Measurements from ENCODE around the gene PRTG. TPM values are rescaled to one million over a fixed set of nuclear protein-coding genes. Genes with fewer than 3 reads are reported as not detected.

Gene PRTG
- total and polyA plus RNA-seq, 2 donors (not counting 3 experiments of a cell fraction or from before 2014, with no cell fraction given): 3.4 to 12.4 TPM

DNA sequence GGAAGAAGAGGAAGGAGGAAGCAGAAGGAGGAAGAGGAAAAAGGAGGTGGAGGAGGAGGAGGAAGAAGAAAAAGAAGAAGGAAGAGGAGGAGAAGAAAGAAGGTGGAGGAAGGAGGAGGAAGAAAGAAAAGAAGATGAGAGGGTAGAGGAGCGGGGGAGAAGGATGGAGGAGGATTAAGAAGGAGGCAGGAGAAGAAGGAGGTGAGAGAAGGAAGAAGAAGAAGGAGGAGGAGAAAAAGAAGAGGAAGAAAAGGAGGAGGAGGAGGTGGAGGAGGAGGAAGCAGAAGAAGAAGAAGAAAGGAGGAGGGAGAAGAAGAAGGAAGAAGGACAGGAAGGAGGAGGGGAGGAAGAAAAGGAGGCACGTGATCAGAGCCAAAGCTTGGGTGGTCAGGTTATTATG, 37.3 kb upstream of the PRTG start:
- Histone ChIP-seq H4K20me1 (replicated peaks; ENCODE audit: control insufficient read depth, extremely low read depth, insufficient read depth, low read length) (no peaks in the 10 kb centered on the region), H3K27me3 (ENCODE audit: control insufficient read depth in 2 of 2, insufficient read depth in 2 of 2, low read length in 2 of 2) (peaks cover 2 to 3% of the 10 kb centered on the region in 2 experiments), H3K9ac (replicated peaks; ENCODE audit: extremely low read depth, insufficient read depth, low read length) (no peak overlapping the region), H3K9me1 (replicated peaks; ENCODE audit: control insufficient read depth, extremely low read depth, insufficient read depth, low read length) (no peaks in the 10 kb centered on the region), H2AFZ (ENCODE audit: low read depth, low read length) (no peak overlapping the region), H3K27ac (ENCODE audit: insufficient read depth, low read depth, low read length) (no peak overlapping the region), H3K36me3 (ENCODE audit: control insufficient read depth in 2 of 2, extremely low read depth in 1 of 2, insufficient read depth in 2 of 2, low read length in 2 of 2) (no peaks in the 10 kb centered on the region), H3K4me2 (ENCODE audit: insufficient read depth, low read length) (no peak overlapping the region), H3K4me1 (ENCODE audit: control insufficient read depth, extremely low read depth, insufficient read depth, low read length) (no peaks in the 10 kb centered on the region), H3K9me3 (replicated peaks; ENCODE audit: control insufficient read depth, insufficient read depth, low read length) (no peaks in the 10 kb centered on the region), H3K4me3 (replicated peaks in 1 of 3; ENCODE audit: insufficient read depth in 1 of 3, low read depth in 1 of 3, low read length in 3 of 3) (no peak overlapping the region), H3K79me2 (ENCODE audit: control insufficient read depth, insufficient read depth, low read length) (no peaks in the 10 kb centered on the region)
- dilution Hi-C loops (cut with MboI; ENCODE audit: extremely low pct_ligation_motif_present, low sequenced_read_pairs) (no loop called here), intact Hi-C loops (cut with micrococcal nuclease) (no loop called here)
- no TSS peak for BruUV-seq (replicated peaks)
- DNase-seq (ENCODE audit: low read depth, low spot score) (no peak), FAIRE-seq (no peak)
- no peak for TF ChIP-seq JUN (IDR thresholded peaks at IDR 0.05; ENCODE audit: borderline replicate concordance, insufficient read depth, insufficient read length, low read depth)
- ChIA-PET CTCF (no interaction called here), POLR2A (no interaction called here)

DNA sequence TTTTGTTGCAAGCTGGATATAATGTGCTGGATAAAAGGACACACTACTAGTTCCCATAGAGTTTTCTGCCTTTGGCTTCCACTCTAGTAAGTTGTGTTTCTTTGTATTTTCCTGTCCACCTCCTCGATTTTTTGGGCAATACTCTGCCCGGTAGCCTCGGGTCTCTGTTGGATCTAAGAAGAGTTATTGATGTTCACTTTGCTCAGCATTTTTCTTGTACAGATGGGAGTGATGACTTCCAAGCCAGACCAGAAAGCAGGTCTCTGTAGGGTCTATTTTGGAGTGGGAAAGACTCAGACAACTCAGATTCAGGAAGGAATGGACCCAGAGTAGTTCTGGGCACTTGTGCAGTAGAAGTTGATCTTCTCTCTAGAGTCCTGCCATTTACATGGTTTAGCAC, 36.0 kb upstream of the PRTG start:
- FAIRE-seq: no peak
- no peaks in the 10 kb centered on the region for H3K9me3 ChIP-seq (replicated peaks; ENCODE audit: control insufficient read depth, insufficient read depth, low read length)
- H3K4me3 ChIP-seq (replicated peaks in 1 of 3; ENCODE audit: insufficient read depth in 1 of 3, low read depth in 1 of 3, low read length in 3 of 3): no peak overlapping the region
- no peaks in the 10 kb centered on the region for H3K9me1 ChIP-seq (replicated peaks; ENCODE audit: control insufficient read depth, extremely low read depth, insufficient read depth, low read length)
- no TSS peak for BruUV-seq (replicated peaks)
- no peaks in the 10 kb centered on the region for H4K20me1 ChIP-seq (replicated peaks; ENCODE audit: control insufficient read depth, extremely low read depth, insufficient read depth, low read length)
- H3K4me2 ChIP-seq (ENCODE audit: insufficient read depth, low read length): no peak overlapping the region
- peaks cover 3 to 5% of the 10 kb centered on the region in 2 experiments for H3K27me3 ChIP-seq (ENCODE audit: control insufficient read depth in 2 of 2, insufficient read depth in 2 of 2, low read length in 2 of 2)
- no peak for DNase-seq (ENCODE audit: low read depth, low spot score)
- ChIA-PET POLR2A (no interaction called here), CTCF (interaction anchor here (1.0 kb wide), 1 partner anchor 21 kb away, joined by 3 read pairs; no protein-coding TSS in a partner anchor)
- H3K36me3 ChIP-seq (ENCODE audit: control insufficient read depth in 2 of 2, extremely low read depth in 1 of 2, insufficient read depth in 2 of 2, low read length in 2 of 2): no peaks in the 10 kb centered on the region
- H3K4me1 ChIP-seq (ENCODE audit: control insufficient read depth, extremely low read depth, insufficient read depth, low read length): no peaks in the 10 kb centered on the region
- dilution Hi-C loops (cut with MboI; ENCODE audit: extremely low pct_ligation_motif_present, low sequenced_read_pairs): no loop called here
- no peak overlapping the region for H3K9ac ChIP-seq (replicated peaks; ENCODE audit: extremely low read depth, insufficient read depth, low read length)
- H2AFZ ChIP-seq (ENCODE audit: low read depth, low read length): no peak overlapping the region
- TF ChIP-seq, protein P1, sequence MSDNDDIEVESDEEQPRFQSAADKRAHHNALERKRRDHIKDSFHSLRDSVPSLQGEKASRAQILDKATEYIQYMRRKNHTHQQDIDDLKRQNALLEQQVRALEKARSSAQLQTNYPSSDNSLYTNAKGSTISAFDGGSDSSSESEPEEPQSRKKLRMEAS (IDR thresholded peaks at IDR 0.05; ENCODE audit: insufficient read depth, insufficient read length): no peak
- no peak for TF ChIP-seq POLR2AphosphoS5 (IDR thresholded peaks at IDR 0.05; ENCODE audit: insufficient read depth, low read depth, low read length)
- TF ChIP-seq, protein P2, sequence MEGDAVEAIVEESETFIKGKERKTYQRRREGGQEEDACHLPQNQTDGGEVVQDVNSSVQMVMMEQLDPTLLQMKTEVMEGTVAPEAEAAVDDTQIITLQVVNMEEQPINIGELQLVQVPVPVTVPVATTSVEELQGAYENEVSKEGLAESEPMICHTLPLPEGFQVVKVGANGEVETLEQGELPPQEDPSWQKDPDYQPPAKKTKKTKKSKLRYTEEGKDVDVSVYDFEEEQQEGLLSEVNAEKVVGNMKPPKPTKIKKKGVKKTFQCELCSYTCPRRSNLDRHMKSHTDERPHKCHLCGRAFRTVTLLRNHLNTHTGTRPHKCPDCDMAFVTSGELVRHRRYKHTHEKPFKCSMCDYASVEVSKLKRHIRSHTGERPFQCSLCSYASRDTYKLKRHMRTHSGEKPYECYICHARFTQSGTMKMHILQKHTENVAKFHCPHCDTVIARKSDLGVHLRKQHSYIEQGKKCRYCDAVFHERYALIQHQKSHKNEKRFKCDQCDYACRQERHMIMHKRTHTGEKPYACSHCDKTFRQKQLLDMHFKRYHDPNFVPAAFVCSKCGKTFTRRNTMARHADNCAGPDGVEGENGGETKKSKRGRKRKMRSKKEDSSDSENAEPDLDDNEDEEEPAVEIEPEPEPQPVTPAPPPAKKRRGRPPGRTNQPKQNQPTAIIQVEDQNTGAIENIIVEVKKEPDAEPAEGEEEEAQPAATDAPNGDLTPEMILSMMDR (IDR thresholded peaks at IDR 0.05; ENCODE audit: extremely low read depth in 1 of 2, insufficient read depth in 1 of 2, low read depth in 1 of 2, low read length in 2 of 2): no peak
- no peak for TF ChIP-seq FOS (IDR thresholded peaks at IDR 0.05; ENCODE audit: borderline replicate concordance, insufficient read depth, low read length)
- TF ChIP-seq EZH2 (IDR thresholded peaks at IDR 0.05; ENCODE audit: borderline replicate concordance, low read depth, low read length, severe bottlenecking): no peak
- no peak for TF ChIP-seq JUN (IDR thresholded peaks at IDR 0.05; ENCODE audit: borderline replicate concordance, insufficient read depth, insufficient read length, low read depth)
- TF ChIP-seq GATA2 (IDR thresholded peaks at IDR 0.05; ENCODE audit: insufficient read depth, insufficient read length, low read depth, low read length): no peak
- TF ChIP-seq MYC (IDR thresholded peaks at IDR 0.05; ENCODE audit: low read depth, low read length): no peak
- intact Hi-C loops (cut with micrococcal nuclease): no loop called here
- H3K79me2 ChIP-seq (ENCODE audit: control insufficient read depth, insufficient read depth, low read length): no peaks in the 10 kb centered on the region
- no peak overlapping the region for H3K27ac ChIP-seq (ENCODE audit: insufficient read depth, low read depth, low read length)

Data from endothelial cell of umbilical vein (primary cell).